Tibial artery (tissue), 4 donors: Measurements from ENCODE around the gene CEBPE.

ENCODE experiments used
- DNase-seq, 2 donors: peaks; one replicate each; pipeline ENCODE4 v3.0.0-alpha.2; 2019
- H3K27ac ChIP-seq, 2 donors: fragments of 200-600 bp; sonication (generic) in 1 of 2; 1 replicate in 1 of 2; 2 replicates in 1 of 2; pipeline ENCODE4 v1.5.1; 2018 to 2019; ENCODE audit warnings: mild to moderate bottlenecking in 1 of 2
- H3K27me3 ChIP-seq, 2 donors: fragments of 200-600 bp; sonication (generic) in 1 of 2; one replicate each; pipeline versions ENCODE4 v1.5.1 to v1.6.0; 2016 to 2019
- H3K36me3 ChIP-seq, 3 donors: fragments of 200-600 bp; sonication (generic) in 2 of 3; one replicate each; pipeline ENCODE4 v1.5.1; 2016 to 2019; ENCODE audit warnings: mild to moderate bottlenecking in 2 of 3
- H3K4me1 ChIP-seq, 4 donors: fragments of 200-600 bp; sonication (generic) in 2 of 4; 1 replicate in 3 of 4; 2 replicates in 1 of 4; pipeline ENCODE4 v1.5.1; 2016 to 2019
- H3K4me3 ChIP-seq, 2 donors: fragments of 200-600 bp; sonication (generic) in 1 of 2; 1 replicate in 1 of 2; 2 replicates in 1 of 2; pipeline ENCODE4 v1.5.1; 2018 to 2019; ENCODE audit warnings: mild to moderate bottlenecking in 2 of 2
- H3K9me3 ChIP-seq, 3 donors: fragments of 200-600 bp; sonication (generic) in 1 of 3; one replicate each; pipeline ENCODE4 v1.5.1; 2016 to 2019
- CTCF ChIP-seq, 2 experiments: fragments of 200-600 bp in 1 of 2; fragments of 450-650 bp in 1 of 2; IDR thresholded peaks; one replicate each; pipeline ENCODE4 v1.5.1; 2017 to 2019; ENCODE audit warnings: antibody characterized with exemption in 2 of 2, mild to moderate bottlenecking in 1 of 2, moderate library complexity in 1 of 2
- intact Hi-C: fragments of 100-400 bp; cut with DNase I; formaldehyde crosslinking; loops from one replicate; pipeline ENCODE4 v1.15.0; 2023; ENCODE audit warnings: low total_unique reads

CEBPE gene

DNA sequence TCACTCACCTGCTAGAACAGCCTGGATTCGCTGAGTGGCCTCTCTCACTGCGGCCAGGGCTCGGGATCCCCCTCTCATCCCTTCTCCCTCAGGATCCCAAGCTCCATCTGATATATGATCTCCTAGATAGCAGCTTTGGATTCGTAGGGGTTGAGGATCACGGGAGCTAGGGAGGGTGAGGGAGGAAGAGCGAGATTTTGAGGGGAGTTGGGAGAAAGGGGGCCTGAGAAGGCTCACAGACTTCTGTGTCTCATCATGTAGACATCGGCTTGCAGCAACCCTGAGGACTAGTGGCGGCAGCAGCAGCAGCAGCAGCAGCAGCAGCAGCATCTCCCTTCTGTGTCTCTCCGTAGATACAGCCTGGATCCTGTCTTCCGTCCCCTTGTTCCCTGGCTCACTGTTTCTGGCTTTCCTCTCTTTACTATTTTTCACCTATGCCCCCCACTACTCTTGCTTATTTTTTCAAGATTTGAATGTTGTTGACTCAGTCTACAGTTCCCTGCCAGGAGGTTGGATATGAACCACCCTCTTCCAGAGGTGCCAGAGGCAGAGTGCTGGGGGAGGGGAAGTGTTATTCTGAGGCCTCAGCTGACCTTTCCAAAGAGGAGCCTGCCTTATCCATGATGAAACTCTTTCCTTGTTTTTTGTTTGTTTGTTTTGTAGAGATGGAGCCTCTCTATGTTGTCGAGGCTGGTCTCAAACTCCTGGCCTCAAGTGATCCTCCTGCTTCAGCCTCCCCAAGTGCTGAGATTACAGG, 14.3 kb downstream of the CEBPE start, which contains the start of gene CIROP:
CIROP (minus strand) TSS at position 399 of the 757 bp plus-strand sequence; CDS start at position 330, 69 bp downstream.
- no peaks in the 10 kb centered on the region for H3K27me3 ChIP-seq
- H3K4me3 ChIP-seq: no peak within 1 kb of the TSS
- H3K4me1 ChIP-seq: no peaks in the 10 kb centered on the region
- no peaks in the 10 kb centered on the region for H3K9me3 ChIP-seq
- no peak for DNase-seq
- no peak within 1 kb of the TSS for H3K27ac ChIP-seq
- no peaks in the 10 kb centered on the region for H3K36me3 ChIP-seq
- intact Hi-C loops: no loop called here
- no peak for TF ChIP-seq CTCF (IDR thresholded peaks at IDR 0.05)

- Histone ChIP-seq H3K36me3 (peaks cover 4 to 5% (median 5%) of the 10 kb centered on the region in 3 donors), H3K27me3 (no peaks in the 10 kb centered on the region), H3K4me3 (no peak overlapping the region), H3K4me1 (no peaks in the 10 kb centered on the region), H3K27ac (no peak overlapping the region), H3K9me3 (no peaks in the 10 kb centered on the region)
- DNase-seq: peak in 1 of 2 donors; percentile 16
- TF ChIP-seq CTCF (IDR thresholded peaks at IDR 0.05): no peak
- intact Hi-C loops: no loop called here
Measured at GRCh38 chr14:23104070-23104590, 14.9 kb downstream of the CEBPE start.

- peaks cover 9 to 10% (median 10%) of the 10 kb centered on the region in 3 donors for H3K36me3 ChIP-seq
- H3K4me1 ChIP-seq: no peaks in the 10 kb centered on the region
- intact Hi-C loops: no loop called here
- DNase-seq: no peak
- no peak overlapping the region for H3K27ac ChIP-seq
- no peak for TF ChIP-seq CTCF (IDR thresholded peaks at IDR 0.05)
- H3K4me3 ChIP-seq: no peak overlapping the region
- H3K27me3 ChIP-seq: no peaks in the 10 kb centered on the region
- no peaks in the 10 kb centered on the region for H3K9me3 ChIP-seq
Measured at GRCh38 chr14:23103581-23103980, 15.5 kb downstream of the CEBPE start.

GRCh38 chr14:23102801-23103200, 16.3 kb downstream of the CEBPE start:
- Histone ChIP-seq H3K9me3 (no peaks in the 10 kb centered on the region), H3K27ac (no peak overlapping the region), H3K36me3 (peaks cover 17 to 18% (median 17%) of the 10 kb centered on the region in 3 donors), H3K4me3 (no peak overlapping the region), H3K27me3 (no peaks in the 10 kb centered on the region), H3K4me1 (peaks cover 0 to 3% (median under 1%) of the 10 kb centered on the region in 4 donors)
- DNase-seq: no peak
- TF ChIP-seq CTCF (IDR thresholded peaks at IDR 0.05): no peak
- intact Hi-C loops: no loop called here

- intact Hi-C loops: no loop called here
- Histone ChIP-seq H3K4me1 (peaks cover 0 to 10% (median 6%) of the 10 kb centered on the region in 4 donors), H3K4me3 (no peak overlapping the region), H3K36me3 (peaks cover 22% of the 10 kb centered on the region in 3 donors), H3K27ac (no peak overlapping the region), H3K27me3 (no peaks in the 10 kb centered on the region), H3K9me3 (no peaks in the 10 kb centered on the region)
- TF ChIP-seq CTCF (IDR thresholded peaks at IDR 0.05): no peak
- peak in 1 of 2 donors; percentile 46 for DNase-seq
Measured at GRCh38 chr14:23101986-23102625, 16.9 kb downstream of the CEBPE start.
